Measurements from ENCODE around the gene KDM7A.
"Not testable (repeated sequence)": the region's sequence is repeated elsewhere in the genome, so short reads cannot be mapped to it uniquely, and the experiment has no call there.

KDM7A gene

DNA sequence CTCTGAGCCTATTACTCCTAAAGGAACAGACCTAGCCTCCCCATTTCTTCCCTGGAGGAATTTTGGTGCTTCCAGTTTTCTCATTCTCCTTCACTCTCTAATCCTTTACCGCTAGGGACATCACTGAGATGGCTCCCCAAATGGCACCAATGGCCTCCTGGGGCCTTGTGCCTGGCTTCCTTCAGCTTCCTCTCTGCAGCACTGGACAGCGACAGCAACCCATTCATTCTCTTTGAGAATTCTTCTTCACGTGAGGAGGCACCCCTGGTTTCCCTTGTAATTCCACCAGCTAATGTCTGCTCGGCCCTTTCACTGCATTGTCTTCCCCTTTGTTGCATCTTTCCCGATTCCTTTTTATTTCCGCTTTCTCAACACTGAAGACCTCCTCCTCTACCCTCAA lies 24.6 kb upstream of the KDM7A start:
- no peak for DNase-seq

DNA sequence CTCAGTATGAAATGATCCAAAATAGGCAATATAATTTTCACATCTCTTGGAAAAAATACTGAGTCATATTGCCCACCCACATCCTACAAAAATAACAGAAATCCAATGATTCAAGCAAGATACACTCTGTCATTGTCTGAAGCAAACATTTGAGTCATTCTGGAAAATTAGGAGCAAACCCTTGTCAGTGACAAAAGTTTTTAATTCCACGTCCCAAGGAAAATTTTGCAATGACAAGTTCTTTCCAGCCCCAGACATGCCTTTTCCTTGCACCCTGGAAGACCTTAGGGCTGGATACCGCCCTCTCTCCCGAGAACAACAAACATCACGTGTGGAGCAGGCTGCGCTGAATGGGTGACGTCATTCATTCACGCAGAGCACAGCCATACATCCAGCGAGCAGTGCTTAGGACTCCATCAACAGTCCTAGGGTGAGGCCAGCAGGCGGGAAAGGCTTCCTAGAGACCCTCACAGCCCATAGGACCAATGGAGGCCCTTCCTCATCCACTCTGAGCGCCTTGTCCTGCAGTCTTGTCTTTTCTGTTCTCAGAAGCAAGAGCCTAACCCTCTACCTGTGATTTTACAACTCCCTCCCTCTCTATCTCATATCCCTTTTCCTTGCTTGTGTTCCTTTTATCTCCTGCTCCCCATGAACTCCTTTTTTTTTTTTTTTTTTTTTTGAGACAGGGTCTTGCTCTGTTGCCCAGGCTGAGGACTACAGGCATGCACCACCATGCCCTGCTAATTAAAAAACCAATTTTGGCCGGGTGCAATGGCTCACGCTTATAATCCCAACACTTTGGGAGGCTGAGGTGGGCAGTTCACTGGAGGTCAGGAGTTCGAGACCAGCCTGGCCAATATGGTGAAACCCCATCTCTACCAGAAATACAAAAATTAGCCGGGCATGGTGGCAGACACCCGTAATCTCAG lies 23.5 kb upstream of the KDM7A start:
- no peak for DNase-seq

GRCh38 chr7:140197938-140198337 lies 21.2 kb upstream of the KDM7A start:
- DNase-seq = no peak

DNA sequence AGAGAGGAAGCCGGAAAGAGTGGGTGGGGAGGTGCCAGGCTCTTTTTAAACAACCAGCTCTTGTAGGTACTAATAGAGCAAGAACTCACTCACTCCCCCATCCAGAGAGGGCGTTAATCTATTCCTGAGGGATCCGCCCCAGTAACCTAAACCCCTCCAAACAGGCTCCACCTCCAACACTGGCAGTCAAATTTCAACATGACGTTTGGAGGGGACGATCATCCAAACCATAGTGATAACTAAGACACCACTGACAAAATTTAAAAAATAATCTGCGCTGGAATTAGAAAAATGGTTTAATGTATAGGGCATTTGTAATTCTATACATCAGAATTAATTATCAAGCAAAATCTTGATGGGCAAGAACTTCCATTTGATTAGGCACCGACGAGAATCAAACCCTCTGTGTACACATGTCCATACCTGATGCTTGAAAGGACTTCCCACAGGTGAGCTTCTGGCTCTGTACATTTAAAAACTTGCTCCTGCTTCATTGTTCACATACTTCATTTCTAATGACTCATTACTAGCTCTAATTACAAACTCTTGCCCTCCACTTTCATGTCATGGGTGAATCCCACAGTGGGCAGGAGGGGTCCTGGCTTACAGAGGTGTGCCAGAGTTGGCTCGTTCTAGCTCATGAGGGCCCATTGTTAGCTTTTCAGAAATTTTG lies 20.6 kb upstream of the KDM7A start:
- DNase-seq = no peak

GRCh38 chr7:140196361-140197217 lies 19.8 kb upstream of the KDM7A start:
- no peak for DNase-seq

DNA sequence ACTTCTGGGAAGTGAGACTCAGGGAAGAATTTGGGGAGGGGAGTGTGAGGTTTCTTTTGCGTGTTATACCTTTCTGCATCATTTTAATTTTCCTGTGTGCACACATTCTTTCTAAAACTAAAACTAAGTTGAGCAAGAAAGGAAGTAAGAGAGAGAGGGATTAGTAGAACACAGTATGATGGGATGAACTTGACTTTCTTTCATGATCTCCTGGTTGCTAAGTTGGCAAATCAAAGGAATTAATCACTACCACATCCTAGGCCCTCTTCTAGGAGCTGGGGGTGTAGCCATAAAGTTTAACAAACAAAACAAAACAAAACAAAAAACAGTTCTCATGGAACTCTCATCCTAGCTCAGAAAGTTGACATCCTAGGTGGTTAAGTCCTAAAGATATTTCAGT lies 19.1 kb upstream of the KDM7A start:
- no peak for DNase-seq

DNA sequence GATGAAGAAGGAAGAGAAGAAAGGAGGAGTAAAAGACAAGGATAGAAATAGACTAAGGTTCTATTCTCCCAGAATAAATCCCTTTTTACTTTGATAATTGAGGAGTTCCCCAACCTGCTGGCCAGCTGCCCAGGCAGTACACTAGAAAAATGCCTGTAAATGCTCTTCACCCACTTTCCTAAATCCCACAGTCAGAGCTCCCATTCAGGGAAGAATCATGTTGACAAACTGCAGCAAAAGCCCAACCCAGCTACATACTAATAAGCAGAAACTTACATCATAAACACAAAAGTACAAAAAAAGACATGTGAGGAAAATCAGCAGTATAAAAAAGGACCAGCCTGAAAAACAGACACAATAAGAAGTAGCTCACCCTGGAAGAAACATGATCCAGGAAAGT lies 15.8 kb upstream of the KDM7A start:
- DNase-seq = no peak

DNA sequence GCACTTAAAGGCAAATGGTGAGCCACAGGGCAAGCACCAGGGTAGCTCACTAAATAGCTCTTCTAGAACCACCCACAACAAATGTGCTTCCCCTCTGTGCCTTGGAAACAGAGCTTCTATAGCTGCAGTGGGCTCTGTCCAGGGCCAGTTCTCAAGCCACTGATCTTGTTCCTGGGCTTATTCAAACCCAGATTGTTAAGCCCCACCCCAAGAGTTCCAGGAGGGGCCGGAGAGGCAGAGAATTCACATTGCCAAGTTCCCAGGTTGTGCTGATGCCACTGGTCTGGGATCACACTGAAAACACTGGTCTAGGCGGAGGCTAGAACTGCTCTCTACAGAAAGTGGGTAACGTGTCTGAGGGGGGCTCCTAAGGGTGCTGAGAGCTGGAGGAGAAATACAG lies 15.4 kb upstream of the KDM7A start:
- no peak for DNase-seq

DNA sequence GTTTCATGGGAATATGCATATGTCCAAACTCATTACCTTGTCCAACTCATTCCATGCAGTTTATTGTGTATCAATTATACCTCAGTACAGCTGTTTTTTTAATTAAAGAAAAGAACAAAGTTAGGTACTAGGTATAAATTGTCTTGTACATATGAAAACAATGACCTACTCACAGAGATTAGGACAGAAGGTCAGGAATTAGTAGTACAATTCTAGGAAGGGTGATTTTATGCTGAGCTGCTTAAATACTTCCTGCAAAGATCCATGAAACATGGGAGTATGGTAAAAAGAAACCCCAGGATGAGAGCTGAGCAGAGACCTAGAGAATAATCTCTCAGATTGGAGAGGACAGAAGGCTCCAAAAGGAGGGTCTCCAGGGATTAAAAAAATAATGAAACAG lies 13.8 kb upstream of the KDM7A start:
- no peak for DNase-seq

DNA sequence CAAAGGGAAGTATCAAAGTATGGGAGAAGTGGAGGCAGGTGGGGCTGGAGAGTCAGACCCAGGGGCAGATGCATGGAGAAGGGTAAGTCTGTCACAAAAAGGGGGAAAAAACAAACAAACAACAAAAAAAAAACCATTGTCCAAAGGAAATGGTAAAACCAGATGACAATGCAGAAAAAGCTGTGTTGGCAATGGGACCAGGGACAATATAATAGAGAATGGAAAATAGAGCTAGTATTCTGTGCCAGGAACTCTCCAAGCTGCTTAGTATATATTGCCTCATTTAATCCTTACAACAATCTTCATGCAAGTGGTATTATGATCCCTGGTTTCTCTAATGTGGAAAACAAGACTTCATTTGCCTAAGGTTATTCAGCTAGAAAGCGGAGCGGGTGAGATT lies 13.1 kb upstream of the KDM7A start:
- DNase-seq = no peak

- DNase-seq = no peak
Measured at GRCh38 chr7:140182917-140183316, 6.1 kb upstream of the KDM7A start.

GRCh38 chr7:140179339-140179738 lies 2.6 kb upstream of the KDM7A start:
- no peak for DNase-seq

GRCh38 chr7:140176122-140176701 lies 571 bp downstream of the KDM7A start:
- peak; percentile 48 for DNase-seq

DNA sequence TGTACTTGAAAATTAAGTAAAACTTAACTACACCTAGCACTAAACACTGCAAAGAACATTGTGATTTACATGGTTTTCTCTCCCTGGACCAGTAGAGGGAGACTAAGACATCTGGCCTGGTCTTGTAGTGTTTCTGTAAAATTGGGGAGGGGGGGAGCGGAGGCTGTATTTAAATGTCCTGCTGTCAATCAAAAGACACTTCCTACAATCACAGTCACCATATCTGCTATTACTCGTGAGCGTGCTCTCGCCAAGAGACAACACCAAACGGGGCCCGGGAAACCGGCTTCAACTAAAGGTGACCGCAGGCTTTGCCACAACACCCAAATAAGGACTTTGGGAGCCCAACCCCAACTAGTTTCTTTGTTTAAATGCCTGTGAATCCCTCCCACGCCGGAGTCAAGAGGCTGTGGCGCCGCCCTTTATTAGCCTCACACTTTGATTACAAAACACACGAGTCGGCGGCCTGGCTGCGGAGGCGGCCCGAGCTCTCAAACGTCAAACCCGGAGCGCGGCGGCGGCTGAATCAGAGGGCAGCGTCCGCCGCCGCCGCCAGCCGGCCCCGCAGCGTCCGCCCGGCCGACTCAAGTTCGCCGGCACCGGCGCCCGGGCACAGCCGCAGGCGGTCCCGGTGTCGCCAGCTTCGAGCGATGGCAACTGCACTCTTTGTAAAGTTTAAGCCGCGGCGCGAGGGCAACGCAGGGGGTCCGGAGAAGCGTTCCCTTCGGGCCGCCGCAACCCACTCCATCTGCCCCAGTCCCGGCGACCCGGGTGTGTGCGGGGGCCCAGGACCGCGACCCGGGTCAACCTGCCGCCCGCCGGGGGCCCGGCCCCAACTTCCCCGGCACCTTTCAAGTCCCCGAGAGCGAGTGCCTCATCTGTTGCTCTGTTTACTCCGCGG lies 1.3 kb downstream of the KDM7A start:
- peak; percentile 95 for DNase-seq

- DNase-seq = no peak
Measured at GRCh38 chr7:140174217-140174616, 2.6 kb downstream of the KDM7A start.

- no peak for DNase-seq
Measured at GRCh38 chr7:140170375-140170774, 6.4 kb downstream of the KDM7A start.

- DNase-seq = no peak
Measured at GRCh38 chr7:140168816-140169215, 8.0 kb downstream of the KDM7A start.

- no peak for DNase-seq
Measured at GRCh38 chr7:140165422-140165821, 11.4 kb downstream of the KDM7A start.

DNA sequence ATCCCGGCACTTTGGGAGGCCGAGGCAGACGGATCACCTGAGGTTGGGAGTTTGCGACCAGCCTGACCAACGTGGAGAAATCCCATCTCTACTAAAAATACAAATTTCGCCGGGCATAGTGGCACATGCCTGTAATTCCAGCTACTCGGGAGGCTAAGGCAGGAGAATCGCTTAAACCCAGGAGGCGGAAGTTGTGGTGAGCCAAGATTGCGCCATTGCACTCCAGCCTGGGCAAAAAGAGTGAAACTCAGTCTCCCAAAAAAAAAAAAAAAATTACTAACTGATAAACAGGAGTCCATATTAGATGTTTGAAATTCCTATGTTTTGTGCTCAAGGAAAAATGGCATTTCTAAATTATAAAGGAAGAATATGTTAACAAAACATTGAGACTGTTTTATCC lies 14.7 kb downstream of the KDM7A start:
- DNase-seq = not testable (repeated sequence)

GRCh38 chr7:140161047-140161446 lies 15.7 kb downstream of the KDM7A start:
- no peak for DNase-seq

GRCh38 chr7:140160308-140160707 lies 16.5 kb downstream of the KDM7A start:
- DNase-seq = no peak

GRCh38 chr7:140159497-140159896 lies 17.3 kb downstream of the KDM7A start:
- DNase-seq = no peak
